PC-3 (cell line): ENCODE data around the gene C3orf22. TPM values are rescaled to one million over a fixed set of nuclear protein-coding genes. Genes with fewer than 3 reads are reported as not detected.

Source experiments
- ATAC-seq: fragments of 200-7000 bp; cut with Tn5 transposase; 2 replicates; pipeline ENCODE4 v1.9.1; 2020; ENCODE audit warnings: mild to moderate bottlenecking, moderate library complexity
- BruUV-seq: library from RNA; stranded (reverse); fragments of 400-500 nt; replicated peaks from 2 replicates; lab custom pipeline; 2021; lab: Mats Ljungman, UMichigan
- CTCF ChIA-PET: fragments of 300-600 bp; sonication (Branson Sonifier 250); formaldehyde crosslinking; loops from one replicate; lab custom pipeline; 2022; ENCODE audit warnings: antibody characterized with exemption; lab: Charles Lee
- POLR2A ChIA-PET: fragments of 300-600 bp; sonication (Branson Sonifier 250); formaldehyde crosslinking; loops from one replicate; lab custom pipeline; 2022; ENCODE audit warnings: antibody characterized with exemption; ENCODE audit not compliant: unreplicated experiment; lab: Charles Lee
- DNase-seq: peaks from one replicate; pipeline ENCODE4 v3.0.0-alpha.2; 2015
- H2AFZ ChIP-seq: fragments of 300-600 bp; sonication (generic); 2 replicates; pipeline ENCODE4 v1.6.0; 2016; ENCODE audit warnings: antibody characterized with exemption, low read length
- H3F3A ChIP-seq: fragments of 300-600 bp; sonication (generic); one replicate; pipeline ENCODE4 v1.6.0; 2017; ENCODE audit warnings: antibody characterized with exemption, low read length, control low read depth, mild to moderate bottlenecking; ENCODE audit not compliant: unreplicated experiment
- H3K27ac ChIP-seq: fragments of 300-600 bp; sonication (generic); 2 replicates; pipeline ENCODE4 v1.5.1; 2016; ENCODE audit warnings: mild to moderate bottlenecking, low read length
- H3K27me3 ChIP-seq: fragments of 300-600 bp; sonication (generic); 2 replicates; pipeline ENCODE4 v1.6.1; 2016; ENCODE audit warnings: low read length, mixed read lengths
- H3K36me3 ChIP-seq: fragments of 300-600 bp; sonication (generic); 2 replicates; pipeline ENCODE4 v1.6.1; 2016; ENCODE audit warnings: low read depth, mixed run types, low read length, mixed read lengths
- H3K4me1 ChIP-seq: fragments of 300-600 bp; sonication (generic); 2 replicates; pipeline ENCODE4 v1.5.1; 2016; ENCODE audit warnings: low read length; ENCODE audit not compliant: insufficient read depth
- H3K4me2 ChIP-seq: fragments of 300-600 bp; sonication (generic); 2 replicates; pipeline ENCODE4 v1.6.0; 2016; ENCODE audit warnings: low read length
- H3K4me3 ChIP-seq: fragments of 300-600 bp; sonication (generic); 2 replicates; pipeline ENCODE4 v1.5.1; 2016; ENCODE audit warnings: mild to moderate bottlenecking, low read length, mixed read lengths
- H3K79me2 ChIP-seq: fragments of 300-600 bp; sonication (generic); 2 replicates; pipeline ENCODE4 v1.6.1; 2017; ENCODE audit warnings: low read length, mixed read lengths
- H3K9ac ChIP-seq: fragments of 300-600 bp; sonication (generic); 2 replicates; pipeline ENCODE4 v1.6.0; 2016; ENCODE audit warnings: mild to moderate bottlenecking, low read length
- H3K9me2 ChIP-seq: fragments of 300-600 bp; sonication (generic); replicated peaks from 2 replicates; pipeline ENCODE4 v1.6.1; 2016; ENCODE audit warnings: mixed run types, low read length, mixed read lengths
- H3K9me3 ChIP-seq: fragments of 300-600 bp; sonication (generic); 2 replicates; pipeline ENCODE4 v1.6.1; 2016; ENCODE audit warnings: low read length, mixed read lengths
- H4K20me1 ChIP-seq: fragments of 300-600 bp; sonication (generic); 2 replicates; pipeline ENCODE4 v1.6.1; 2016; ENCODE audit warnings: low read length, mixed read lengths
- CTCF ChIP-seq: fragments of 300-600 bp; sonication (generic); conservative IDR thresholded peaks from 2 replicates; pipeline ENCODE4 v1.5.1; 2017; ENCODE audit warnings: antibody characterized with exemption, low read depth, mild to moderate bottlenecking, low read length
- EZH2 ChIP-seq: fragments of 300-600 bp; sonication (generic); IDR thresholded peaks from one replicate; pipeline ENCODE4 v1.6.1; 2017; ENCODE audit warnings: antibody characterized with exemption, mild to moderate bottlenecking, low read length; ENCODE audit not compliant: unreplicated experiment
- EZH2phosphoT487 ChIP-seq: fragments of 300-600 bp; sonication (generic); IDR thresholded peaks from 2 replicates; pipeline ENCODE4 v1.6.1; 2018; ENCODE audit warnings: mild to moderate bottlenecking, antibody characterized with exemption, low read length, borderline replicate concordance
- intact Hi-C: fragments of 100-400 bp; cut with micrococcal nuclease; formaldehyde crosslinking; loops from 2 replicates; pipeline ENCODE4 v1.9.0; 2023
- total RNA-seq: library from RNA; depleted of rRNA; stranded (reverse); fragments of >200 nt; gene quantifications from 2 replicates; pipeline ENCODE4 v1.2.3, GENCODE V29; 2014

Gene C3orf22
- total RNA-seq, 1 experiment from 2014 or later = not detected

- no peak for DNase-seq
- ATAC-seq = no peak
Observed at GRCh38 chr3:126507886-126508285, 50.8 kb downstream of the C3orf22 start.

GRCh38 chr3:126503701-126504100, 55.0 kb downstream of the C3orf22 start:
- H3K9ac ChIP-seq = no peak overlapping the region
- ATAC-seq = no peak
- no peaks in the 10 kb centered on the region for H3K9me3 ChIP-seq
- H3K27ac ChIP-seq = no peak overlapping the region
- no TSS peak for BruUV-seq
- H4K20me1 ChIP-seq = no peaks in the 10 kb centered on the region
- H3K4me1 ChIP-seq = no peaks in the 10 kb centered on the region; the same call in 1 of the 2 replicates
- POLR2A ChIA-PET = no interaction called here
- H3K36me3 ChIP-seq = no peaks in the 10 kb centered on the region
- no peak overlapping the region for H3K4me2 ChIP-seq
- H3K4me3 ChIP-seq = no peak overlapping the region
- intact Hi-C loops = no loop called here
- H3K27me3 ChIP-seq = no peaks in the 10 kb centered on the region
- H2AFZ ChIP-seq = no peak overlapping the region
- DNase-seq = no peak
- H3K9me2 ChIP-seq = no peaks in the 10 kb centered on the region
- TF ChIP-seq EZH2 = no peak
- no peak for TF ChIP-seq CTCF
- no peak for TF ChIP-seq EZH2phosphoT487
- H3K79me2 ChIP-seq = no peaks in the 10 kb centered on the region
- CTCF ChIA-PET = no interaction called here
- no peaks in the 10 kb centered on the region for H3F3A ChIP-seq

More at GRCh38 chr3:126507886-126508285, 50.8 kb downstream of the C3orf22 start:
- Histone ChIP-seq H3K4me3 (no peak overlapping the region), H3K27ac (no peak overlapping the region), H3K4me2 (no peak overlapping the region), H3K36me3 (no peaks in the 10 kb centered on the region), H4K20me1 (no peaks in the 10 kb centered on the region), H3K79me2 (no peaks in the 10 kb centered on the region), H3K4me1 (no peaks in the 10 kb centered on the region; the same call in 1 of the 2 replicates), H3K9ac (no peak overlapping the region), H2AFZ (no peak overlapping the region), H3K27me3 (no peaks in the 10 kb centered on the region), H3K9me2 (no peaks in the 10 kb centered on the region), H3F3A (no peaks in the 10 kb centered on the region), H3K9me3 (no peaks in the 10 kb centered on the region)
- TF ChIP-seq CTCF (no peak), EZH2 (no peak), EZH2phosphoT487 (no peak)
- intact Hi-C loops = no loop called here
- CTCF ChIA-PET = no interaction called here
- POLR2A ChIA-PET = no interaction called here
- no TSS peak for BruUV-seq

GRCh38 chr3:126502656-126503055, 56.1 kb downstream of the C3orf22 start:
- POLR2A ChIA-PET = no interaction called here
- CTCF ChIA-PET = no interaction called here
- Histone ChIP-seq H3K27ac (no peak overlapping the region), H3K79me2 (no peaks in the 10 kb centered on the region), H3K36me3 (no peaks in the 10 kb centered on the region), H3F3A (no peaks in the 10 kb centered on the region), H3K9me3 (no peaks in the 10 kb centered on the region), H4K20me1 (no peaks in the 10 kb centered on the region), H3K9me2 (no peaks in the 10 kb centered on the region), H3K4me3 (no peak overlapping the region), H3K9ac (no peak overlapping the region), H3K4me1 (no peaks in the 10 kb centered on the region), H3K4me2 (no peak overlapping the region), H2AFZ (no peak overlapping the region), H3K27me3 (no peaks in the 10 kb centered on the region)
- intact Hi-C loops = no loop called here
- no peak for TF ChIP-seq CTCF
- no peak for TF ChIP-seq EZH2phosphoT487
- no peak for TF ChIP-seq EZH2
- ATAC-seq (no peak), DNase-seq (no peak)
- no TSS peak for BruUV-seq
